Skeletal muscle tissue (tissue), 5 donors: ENCODE measurements around the gene OVCA2. TPM values are rescaled to one million over a fixed set of nuclear protein-coding genes. Genes with fewer than 3 reads are reported as not detected.
A peak's percentile ranks its signal among the peaks of the same experiment; 100 is the strongest.

Source experiments
- H3K27ac ChIP-seq: one replicate; pipeline ENCODE4 v1.7.0; 2013; ENCODE audit warnings: mild to moderate bottlenecking, low read depth, low read length, inconsistent platforms
- H3K27me3 ChIP-seq, 3 donors: one replicate each; pipeline ENCODE4 v1.7.0; 2013; ENCODE audit warnings: low read length in 3 of 3; ENCODE audit not compliant: control insufficient read depth in 3 of 3, insufficient read depth in 3 of 3
- H3K36me3 ChIP-seq, 3 donors: one replicate each; pipeline ENCODE4 v1.7.0; 2013; ENCODE audit warnings: low read length in 3 of 3; ENCODE audit not compliant: control insufficient read depth in 3 of 3, insufficient read depth in 3 of 3
- H3K4me1 ChIP-seq, 3 donors: one replicate each; pipeline ENCODE4 v1.7.0; 2013; ENCODE audit warnings: low read length in 3 of 3, mild to moderate bottlenecking in 3 of 3; ENCODE audit not compliant: control insufficient read depth in 3 of 3, insufficient read depth in 3 of 3
- H3K4me3 ChIP-seq, 3 donors: one replicate each; pipeline ENCODE4 v1.7.0; 2013; ENCODE audit warnings: low read length in 3 of 3
- H3K9ac ChIP-seq, 3 donors: one replicate each; pipeline ENCODE4 v1.7.0; 2013; ENCODE audit warnings: low read length in 3 of 3, mild to moderate bottlenecking in 3 of 3, moderate library complexity in 2 of 3, low read depth in 1 of 3
- H3K9me3 ChIP-seq, 3 donors: one replicate each; pipeline ENCODE4 v1.7.0; 2013; ENCODE audit warnings: low read length in 3 of 3; ENCODE audit not compliant: control insufficient read depth in 3 of 3
- small RNA-seq: library from RNA; depleted of rRNA; stranded (forward); fragments of <200 nt; gene quantifications from one replicate; pipeline ENCODE3, GENCODE V24; 2014
- total RNA-seq: library from RNA; depleted of rRNA; stranded (reverse); fragments of >200 nt; gene quantifications from one replicate; pipeline ENCODE4 v1.2.3, GENCODE V29; 2014
- donor health status: Osteomylitis.

The OVCA2 gene
- total RNA-seq, 1 donor from 2014 or later: 24.0 TPM

GRCh38 chr17:2090804-2091534, 49.1 kb downstream of the OVCA2 start:
- Histone ChIP-seq H3K27ac (peak overlapping the region; percentile 71), H3K4me1 (peaks cover 50 to 56% (median 51%) of the 10 kb centered on the region in 3 donors), H3K4me3 (peak overlapping the region in 1 of 3 donors; percentile 31), H3K9ac (peak overlapping the region in 1 of 3 donors; percentile 63), H3K9me3 (no peaks in the 10 kb centered on the region), H3K36me3 (no peaks in the 10 kb centered on the region), H3K27me3 (no peaks in the 10 kb centered on the region)

GRCh38 chr17:2092253-2092652, 50.4 kb downstream of the OVCA2 start:
- Histone ChIP-seq H3K27ac (peak overlapping the region; percentile 23), H3K27me3 (no peaks in the 10 kb centered on the region), H3K4me3 (no peak overlapping the region), H3K36me3 (no peaks in the 10 kb centered on the region), H3K9ac (no peak overlapping the region), H3K9me3 (no peaks in the 10 kb centered on the region), H3K4me1 (peaks cover 37 to 43% (median 39%) of the 10 kb centered on the region in 3 donors)

Small RNA genes within 50 kb of the gene (small RNA-seq; reads per million reads assigned to genes)
- gene AC090617.9 (not detected), gene MIR132 (10.8 reads per million, percentile 92 among the genes with 10 or more reads in this experiment), gene MIR212 (5.1 reads per million, percentile 90 among the genes with 10 or more reads in this experiment), gene OVCA2 (not detected)

Other genes starting within 250 kb of the OVCA2 start
- gene SMYD4, start 212.1 kb upstream of the OVCA2 start, total RNA-seq: 8.4 TPM
- 26.1 TPM for gene RPA1, start 212.0 kb upstream of the OVCA2 start, total RNA-seq
- 1.0 TPM for gene RTN4RL1, start 16.7 kb upstream of the OVCA2 start, total RNA-seq
- 14.1 TPM for gene DPH1, start 11.9 kb upstream of the OVCA2 start, total RNA-seq
- 23.5 TPM for gene HIC1, start 13.1 kb downstream of the OVCA2 start, total RNA-seq